Measurements from ENCODE around the gene GDA. TPM values are rescaled to one million over a fixed set of nuclear protein-coding genes. Genes with fewer than 3 reads are reported as not detected.
"Not testable (repeated sequence)": the region's sequence is repeated elsewhere in the genome, so short reads cannot be mapped to it uniquely, and the experiment has no call there.

Gene GDA
- total RNA-seq, 2 donors from 2014 or later: not detected

DNA sequence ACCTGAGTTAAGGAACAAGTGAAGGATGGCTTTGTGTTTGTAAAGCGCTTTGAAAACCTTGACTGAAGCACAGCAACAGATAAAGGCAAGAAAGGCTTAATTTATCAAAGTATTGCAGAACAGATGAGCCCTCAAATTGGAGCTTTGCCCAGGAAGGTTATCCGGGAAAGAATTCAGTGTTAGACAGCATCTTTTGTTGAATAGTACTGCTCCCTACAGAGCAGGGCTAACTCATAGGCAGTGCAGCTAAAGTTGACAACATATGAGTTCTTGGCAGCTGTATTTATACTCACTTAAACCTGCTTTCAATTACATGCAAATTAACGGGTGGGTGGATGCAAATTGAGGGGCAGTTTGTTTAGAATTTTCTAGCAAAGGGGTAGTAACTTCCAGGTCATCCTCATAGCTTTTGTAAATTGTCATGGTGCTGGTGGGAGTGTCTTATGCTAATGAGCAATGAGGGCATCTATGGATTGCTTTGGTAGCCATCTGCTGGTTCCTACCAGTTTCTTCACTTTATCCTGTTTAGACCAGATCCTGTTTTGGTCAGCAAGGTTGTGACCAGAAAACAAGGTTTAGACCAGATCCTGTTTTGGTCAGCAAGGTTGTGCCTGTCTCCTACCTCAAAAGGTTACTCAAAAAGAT lies 105.8 kb downstream of the GDA start:
- Mint-ChIP-seq H3K36me3 (no peaks in the 10 kb centered on the region), H3K4me3 (no peak overlapping the region), H3K27ac (no peak overlapping the region), H3K27me3 (peaks cover 7 to 20% of the 10 kb centered on the region in 2 donors), H3K9me3 (no peaks in the 10 kb centered on the region), H3K4me1 (ENCODE audit: low read depth in 2 of 2) (no peaks in the 10 kb centered on the region)
- no peak for ATAC-seq
- no peak for DNase-seq (ENCODE audit: low spot score)

DNA sequence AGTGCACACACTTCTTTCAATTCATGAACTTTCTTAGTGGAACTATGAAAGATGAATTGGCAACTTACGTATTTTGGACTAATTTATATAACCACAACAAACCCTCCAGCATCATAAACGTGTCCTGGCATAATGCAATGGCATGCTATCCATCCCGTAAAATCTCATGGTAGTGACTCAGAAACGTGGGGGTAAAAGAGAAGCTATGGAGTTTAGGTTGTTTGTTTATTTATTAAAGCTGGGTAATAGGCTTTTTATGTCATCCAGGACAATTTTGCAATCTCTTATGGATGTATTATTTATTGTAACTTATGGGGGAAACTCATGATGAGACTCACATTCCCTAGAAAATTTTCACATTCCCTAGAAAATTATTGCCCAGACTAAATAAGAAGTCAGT lies 106.3 kb downstream of the GDA start:
- ATAC-seq: no peak
- no peak for DNase-seq (ENCODE audit: low spot score)
- Mint-ChIP-seq H3K9me3 (no peaks in the 10 kb centered on the region), H3K36me3 (no peaks in the 10 kb centered on the region), H3K4me3 (no peak overlapping the region), H3K27me3 (peaks cover 4 to 17% of the 10 kb centered on the region in 2 donors), H3K27ac (no peak overlapping the region), H3K4me1 (ENCODE audit: low read depth in 2 of 2) (no peaks in the 10 kb centered on the region)

DNA sequence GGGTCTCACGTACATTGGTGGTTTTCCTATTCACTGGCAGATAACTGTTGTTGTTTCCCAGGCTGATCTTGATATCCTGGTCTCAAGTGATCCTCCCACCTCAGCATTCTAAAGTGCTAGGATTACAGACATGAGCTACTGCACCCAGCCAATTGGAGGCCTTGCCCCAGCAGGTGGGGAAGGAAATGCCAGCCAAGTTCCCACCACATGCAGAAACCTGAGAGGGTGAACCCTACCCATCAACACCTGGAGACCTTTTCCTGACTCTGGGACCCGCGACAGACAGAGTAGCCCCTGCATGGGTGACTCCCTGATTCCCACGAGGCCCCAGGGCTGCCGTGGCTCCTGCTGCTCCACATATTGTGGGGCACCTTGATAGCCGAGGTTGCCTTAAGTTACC lies 107.7 kb downstream of the GDA start:
- Mint-ChIP-seq H3K9me3 (no peaks in the 10 kb centered on the region), H3K27me3 (peaks cover 6 to 21% of the 10 kb centered on the region in 2 donors), H3K27ac (no peak overlapping the region), H3K4me3 (no peak overlapping the region), H3K36me3 (no peaks in the 10 kb centered on the region), H3K4me1 (ENCODE audit: low read depth in 2 of 2) (no peaks in the 10 kb centered on the region)
- ATAC-seq (no peak), DNase-seq (ENCODE audit: low spot score) (no peak)

DNA sequence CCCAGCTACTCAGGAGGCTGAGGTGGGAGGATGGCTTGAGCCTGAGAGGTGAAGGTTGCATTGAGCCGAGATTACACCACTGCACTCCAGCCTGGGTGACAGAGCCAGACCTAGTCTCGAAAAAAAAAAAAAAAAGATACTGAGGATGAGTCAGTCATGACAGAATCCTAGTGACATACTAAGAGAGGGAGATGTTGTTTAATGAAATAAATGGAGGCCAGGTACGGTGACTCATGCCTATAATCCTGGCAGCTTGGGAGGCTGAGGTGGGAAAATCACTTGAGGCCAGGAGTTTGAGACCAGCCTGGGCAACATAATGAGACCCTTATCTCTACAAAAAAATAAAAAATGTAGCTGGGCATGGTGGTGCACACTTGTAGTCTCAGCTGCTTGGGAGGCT lies 108.6 kb downstream of the GDA start:
- Mint-ChIP-seq H3K4me3 (no peak overlapping the region), H3K9me3 (no peaks in the 10 kb centered on the region), H3K27me3 (peaks cover 13 to 19% of the 10 kb centered on the region in 2 donors), H3K36me3 (no peaks in the 10 kb centered on the region), H3K27ac (no peak overlapping the region), H3K4me1 (ENCODE audit: low read depth in 2 of 2) (no peaks in the 10 kb centered on the region)
- ATAC-seq (no peak), DNase-seq (ENCODE audit: low spot score) (no peak)

DNA sequence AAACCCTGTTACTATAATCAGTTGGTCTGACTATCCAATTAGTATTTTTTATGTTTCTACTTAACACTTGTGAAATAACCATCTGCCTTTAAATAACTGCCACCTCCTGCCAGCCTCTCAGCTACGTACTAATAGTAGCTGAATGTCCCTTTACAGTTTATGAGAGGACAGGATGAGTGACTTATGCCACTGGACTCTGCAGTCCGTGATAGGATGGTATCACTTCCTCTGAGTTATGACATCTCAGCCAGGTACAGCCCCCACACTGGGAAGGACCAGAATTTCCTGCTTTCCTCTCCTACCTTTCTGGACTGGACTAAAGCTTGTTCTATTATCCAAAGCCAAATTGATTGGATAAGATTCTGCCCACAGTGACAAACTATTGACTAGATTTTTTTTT lies 112.8 kb downstream of the GDA start:
- Mint-ChIP-seq H3K27ac (no peak overlapping the region), H3K36me3 (no peaks in the 10 kb centered on the region), H3K27me3 (peaks cover 10 to 13% of the 10 kb centered on the region in 2 donors), H3K9me3 (no peaks in the 10 kb centered on the region), H3K4me1 (ENCODE audit: low read depth in 2 of 2) (no peaks in the 10 kb centered on the region), H3K4me3 (no peak overlapping the region)
- no peak for ATAC-seq
- DNase-seq (ENCODE audit: low spot score): no peak

DNA sequence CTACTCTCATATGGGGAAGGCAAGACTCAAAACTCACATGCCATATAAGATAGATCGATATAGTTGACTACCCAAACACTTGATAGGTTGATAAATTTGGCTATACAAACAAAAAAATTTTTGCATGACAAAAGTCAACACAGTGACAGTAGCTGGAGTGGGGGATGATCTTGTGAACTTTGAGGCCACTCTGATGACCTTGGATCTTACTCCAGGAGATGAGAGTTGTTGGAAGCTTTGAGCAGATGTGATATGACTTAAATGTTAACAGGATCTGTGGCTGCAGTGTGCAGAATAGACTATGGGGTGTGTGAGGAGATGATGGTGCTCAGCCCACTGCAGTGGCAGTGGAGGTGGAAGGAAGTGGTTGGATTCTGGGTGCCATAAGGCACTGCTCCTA lies 114.3 kb downstream of the GDA start:
- H3K4me1 Mint-ChIP-seq (ENCODE audit: low read depth in 2 of 2): no peaks in the 10 kb centered on the region
- no peak overlapping the region for H3K4me3 Mint-ChIP-seq
- no peak overlapping the region for H3K27ac Mint-ChIP-seq
- peaks cover 8 to 13% of the 10 kb centered on the region in 2 donors for H3K27me3 Mint-ChIP-seq
- no peaks in the 10 kb centered on the region for H3K36me3 Mint-ChIP-seq
- ATAC-seq: no peak
- no peak for DNase-seq (ENCODE audit: low spot score)
- H3K9me3 Mint-ChIP-seq: no peaks in the 10 kb centered on the region

DNA sequence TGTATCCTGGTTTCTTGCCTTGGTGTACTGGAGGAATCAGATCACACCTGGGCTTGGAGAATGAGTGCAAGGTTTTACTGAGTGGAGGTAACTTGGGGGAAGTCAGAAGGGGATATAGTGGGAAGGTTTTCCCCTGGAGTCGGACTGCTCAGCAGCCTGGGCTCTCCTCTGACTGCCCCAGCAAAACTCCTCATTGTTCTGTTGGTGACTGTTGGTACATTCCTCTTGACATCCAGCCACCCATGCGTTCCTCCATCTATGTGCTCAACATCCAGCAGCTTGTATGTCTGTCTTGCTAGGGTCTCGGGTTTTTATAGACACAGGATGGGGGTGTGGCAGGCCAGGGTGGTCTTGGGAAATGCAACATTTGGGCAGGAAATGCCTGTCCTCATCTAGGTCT lies 119.7 kb downstream of the GDA start:
- DNase-seq (ENCODE audit: low spot score): no peak
- no peak for ATAC-seq
- Mint-ChIP-seq H3K9me3 (no peaks in the 10 kb centered on the region), H3K27me3 (peaks cover 0 to 2% of the 10 kb centered on the region in 2 donors), H3K4me3 (no peak overlapping the region), H3K4me1 (ENCODE audit: low read depth in 2 of 2) (no peaks in the 10 kb centered on the region), H3K36me3 (no peaks in the 10 kb centered on the region), H3K27ac (no peak overlapping the region)

DNA sequence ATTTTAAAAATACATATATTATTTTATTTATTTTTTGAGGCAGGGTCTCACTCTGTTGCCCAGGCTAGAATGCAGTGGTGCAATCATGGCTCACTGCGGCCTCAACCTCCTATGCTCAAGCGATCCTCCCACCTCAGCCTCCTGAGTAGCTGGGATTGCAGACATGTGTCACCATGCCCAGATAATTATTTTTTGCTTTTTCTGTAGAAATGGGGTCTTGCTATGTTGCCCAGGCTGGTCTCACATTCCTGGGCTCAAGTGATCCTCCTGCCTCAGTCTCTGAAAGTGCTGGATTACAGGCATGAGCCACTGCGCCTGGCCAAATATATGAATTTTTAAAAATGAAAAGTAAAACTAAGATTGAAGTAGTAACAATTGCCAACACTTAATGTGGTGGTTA lies 121.1 kb downstream of the GDA start:
- H3K9me3 Mint-ChIP-seq; H3K27ac Mint-ChIP-seq; DNase-seq (ENCODE audit: low spot score); ATAC-seq; H3K36me3 Mint-ChIP-seq; H3K27me3 Mint-ChIP-seq; H3K4me1 Mint-ChIP-seq (ENCODE audit: low read depth in 2 of 2); H3K4me3 Mint-ChIP-seq: not testable (repeated sequence)

DNA sequence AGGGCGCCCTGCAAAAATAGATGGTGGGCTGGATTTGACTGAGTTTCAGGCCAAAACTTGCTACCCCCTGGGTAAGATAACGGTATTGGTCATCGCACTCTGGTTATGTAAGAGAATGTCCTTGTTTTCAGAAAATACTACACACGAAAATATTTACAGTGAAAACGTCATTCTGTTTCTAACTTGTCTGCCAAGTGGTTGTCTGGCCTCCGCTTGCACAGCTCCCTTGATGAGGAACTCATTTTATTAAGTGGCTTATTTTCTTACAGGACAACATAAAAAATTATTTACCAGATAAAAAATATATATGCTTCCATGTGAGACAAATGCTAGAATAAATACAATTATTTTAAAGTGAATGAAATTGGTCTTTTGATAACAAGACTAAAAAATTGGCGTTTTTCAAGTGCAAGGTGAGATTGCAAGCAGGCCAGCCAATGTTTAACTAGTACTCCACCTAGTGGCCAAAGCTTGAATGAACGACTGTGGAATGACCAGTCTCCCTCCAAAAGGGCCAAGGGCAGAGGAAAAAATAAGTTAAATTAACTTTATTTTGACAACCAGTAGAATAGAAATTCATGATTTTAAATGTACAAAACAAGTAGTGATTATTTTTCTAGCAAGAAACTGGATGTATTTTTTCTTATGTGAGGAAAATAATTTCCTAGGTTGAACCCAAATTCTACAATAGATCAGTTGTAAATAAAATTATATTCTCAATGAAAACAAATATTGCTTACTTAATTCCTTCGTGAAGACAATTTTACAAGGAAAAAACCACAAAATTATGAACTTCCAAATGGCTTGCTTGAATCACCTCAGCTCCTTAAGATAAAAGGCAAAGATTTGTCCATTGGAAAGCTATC lies 122.6 kb downstream of the GDA start:
- no peak overlapping the region for H3K4me3 Mint-ChIP-seq
- DNase-seq (ENCODE audit: low spot score) (no peak), ATAC-seq (no peak)
- no peaks in the 10 kb centered on the region for H3K9me3 Mint-ChIP-seq
- peaks cover 0 to 3% of the 10 kb centered on the region in 2 donors for H3K27me3 Mint-ChIP-seq
- H3K4me1 Mint-ChIP-seq (ENCODE audit: low read depth in 2 of 2): no peaks in the 10 kb centered on the region
- H3K36me3 Mint-ChIP-seq: no peaks in the 10 kb centered on the region
- H3K27ac Mint-ChIP-seq: no peak overlapping the region

DNA sequence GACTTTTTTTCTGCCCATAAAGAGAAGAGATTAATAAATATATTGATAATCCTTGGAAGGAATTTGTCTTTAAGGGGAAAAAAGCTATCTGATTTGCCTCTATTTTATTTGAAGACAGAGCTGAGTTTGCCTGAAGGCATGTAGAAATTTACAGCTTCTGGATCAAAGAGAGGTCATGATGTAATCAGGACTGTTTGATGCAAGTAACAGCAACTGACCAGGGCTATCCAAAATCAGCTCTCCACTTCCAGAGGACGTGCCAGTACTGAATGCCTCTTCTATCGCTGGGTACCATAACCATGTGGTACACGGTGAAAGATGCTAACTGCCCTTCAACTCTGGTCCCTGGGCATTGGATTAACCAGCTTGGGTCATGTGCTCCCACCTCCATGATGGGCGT lies 125.2 kb downstream of the GDA start:
- no peak overlapping the region for H3K27ac Mint-ChIP-seq
- ATAC-seq: no peak
- peaks cover 0 to 3% of the 10 kb centered on the region in 2 donors for H3K27me3 Mint-ChIP-seq
- no peak for DNase-seq (ENCODE audit: low spot score)
- no peaks in the 10 kb centered on the region for H3K4me1 Mint-ChIP-seq (ENCODE audit: low read depth in 2 of 2)
- H3K36me3 Mint-ChIP-seq: no peaks in the 10 kb centered on the region
- no peaks in the 10 kb centered on the region for H3K9me3 Mint-ChIP-seq
- no peak overlapping the region for H3K4me3 Mint-ChIP-seq

DNA sequence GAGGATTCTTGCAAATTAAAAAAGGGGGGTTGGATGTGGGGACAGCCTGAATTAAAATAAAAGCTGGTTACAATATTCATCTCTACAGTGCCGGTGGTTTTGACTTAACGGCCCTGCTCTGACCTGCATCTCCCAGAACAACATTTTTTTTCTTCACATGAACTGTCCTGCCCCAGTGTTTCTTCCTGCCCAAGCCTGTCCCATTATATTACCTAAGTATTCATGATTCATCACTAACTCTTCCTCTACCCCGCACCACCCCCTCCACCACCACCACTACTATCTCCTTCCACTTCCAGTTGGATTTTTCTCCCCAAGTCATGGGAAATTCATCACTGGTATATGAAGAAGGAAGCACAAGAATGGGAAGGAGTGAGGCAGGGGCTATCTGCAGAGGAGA lies 125.7 kb downstream of the GDA start:
- Mint-ChIP-seq H3K36me3 (no peaks in the 10 kb centered on the region), H3K27me3 (peaks cover 0 to 3% of the 10 kb centered on the region in 2 donors), H3K9me3 (no peaks in the 10 kb centered on the region), H3K4me1 (ENCODE audit: low read depth in 2 of 2) (no peaks in the 10 kb centered on the region), H3K27ac (no peak overlapping the region), H3K4me3 (no peak overlapping the region)
- DNase-seq (ENCODE audit: low spot score) (no peak), ATAC-seq (no peak)

DNA sequence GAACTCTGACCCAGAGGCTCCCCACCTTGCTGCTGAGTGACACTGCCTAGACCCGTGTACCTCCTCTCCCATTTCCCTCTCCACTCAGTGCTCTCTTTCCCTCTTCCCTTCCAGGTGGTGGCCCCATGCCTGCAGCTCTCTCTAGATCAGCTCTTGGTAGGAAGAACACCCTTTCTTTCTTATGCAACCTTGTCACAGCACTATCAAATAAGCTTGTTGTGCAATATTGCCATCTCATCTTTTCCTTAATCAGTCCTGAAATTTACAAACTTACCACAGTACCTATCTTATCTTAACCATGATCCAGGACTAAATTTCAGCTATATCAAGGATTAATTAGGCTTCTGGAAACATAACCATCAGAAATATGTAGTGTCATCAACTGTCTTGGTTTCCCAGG lies 127.2 kb downstream of the GDA start:
- ATAC-seq: no peak

DNA sequence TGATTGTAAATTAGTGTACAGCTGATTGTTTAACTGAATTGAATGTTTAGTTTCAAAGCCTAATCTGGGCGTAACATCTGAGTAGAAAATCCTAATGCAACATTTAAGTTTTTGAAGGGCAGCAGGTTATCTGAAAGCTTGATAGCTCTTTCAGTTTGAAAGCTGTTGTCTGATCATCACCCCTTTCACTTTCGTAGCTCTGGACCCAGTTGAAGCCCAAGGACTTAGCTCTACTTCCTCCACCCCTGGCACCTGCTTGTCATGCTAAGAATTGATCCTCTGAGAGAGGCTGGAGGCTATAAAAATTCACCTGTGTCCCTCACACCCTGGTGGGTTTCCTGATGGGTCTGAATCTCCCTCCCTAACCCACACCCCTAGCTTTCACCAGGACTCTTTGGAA lies 129.7 kb downstream of the GDA start:
- Mint-ChIP-seq H3K4me3 (no peak overlapping the region), H3K4me1 (ENCODE audit: low read depth in 2 of 2) (no peaks in the 10 kb centered on the region), H3K27ac (no peak overlapping the region), H3K36me3 (no peaks in the 10 kb centered on the region), H3K27me3 (peaks cover 0 to 3% of the 10 kb centered on the region in 2 donors), H3K9me3 (no peaks in the 10 kb centered on the region)
- ATAC-seq (no peak), DNase-seq (ENCODE audit: low spot score) (no peak)

More for the DNA sequence above, 127.2 kb downstream of the GDA start:
- Mint-ChIP-seq H3K4me3 (no peak overlapping the region), H3K9me3 (no peaks in the 10 kb centered on the region), H3K4me1 (ENCODE audit: low read depth in 2 of 2) (no peaks in the 10 kb centered on the region), H3K36me3 (no peaks in the 10 kb centered on the region), H3K27ac (no peak overlapping the region), H3K27me3 (peaks cover 0 to 3% of the 10 kb centered on the region in 2 donors)
- no peak for DNase-seq (ENCODE audit: low spot score)

DNA sequence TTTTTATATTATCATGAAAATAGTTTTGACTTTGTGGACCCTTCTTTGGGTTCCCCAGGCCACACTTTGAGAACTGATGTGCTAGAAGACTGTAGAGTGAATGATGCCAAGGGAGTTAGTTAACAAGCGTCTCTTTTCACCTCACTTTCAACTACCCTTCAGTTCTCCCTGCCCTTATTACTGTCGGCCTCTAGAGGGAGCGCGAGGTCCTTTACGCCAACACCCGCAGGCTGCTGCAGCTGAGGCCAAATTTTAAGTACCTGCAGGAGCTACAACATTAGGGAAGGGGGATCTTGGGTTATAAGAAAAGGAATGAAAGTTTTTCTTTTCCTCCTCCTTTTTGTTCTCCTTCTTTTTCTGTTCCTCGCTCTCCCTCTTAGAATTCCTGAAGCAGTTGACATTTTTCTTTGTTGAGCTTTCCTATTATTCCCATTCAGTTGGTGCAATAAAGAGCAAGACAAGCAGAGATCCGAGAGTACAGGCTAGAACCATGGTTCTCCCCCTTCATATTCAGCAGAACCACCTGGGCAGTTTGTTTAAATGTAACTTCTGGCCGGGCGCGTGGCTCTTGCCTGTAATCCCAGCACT lies 131.8 kb downstream of the GDA start:
- no peaks in the 10 kb centered on the region for H3K4me1 Mint-ChIP-seq (ENCODE audit: low read depth in 2 of 2)
- H3K9me3 Mint-ChIP-seq: no peaks in the 10 kb centered on the region
- H3K27ac Mint-ChIP-seq: no peak overlapping the region
- peak; percentile 82 to 88 for ATAC-seq
- H3K27me3 Mint-ChIP-seq: peaks cover 0 to 3% of the 10 kb centered on the region in 2 donors
- peak; percentile 80 for DNase-seq (ENCODE audit: low spot score)
- H3K36me3 Mint-ChIP-seq: no peaks in the 10 kb centered on the region
- no peak overlapping the region for H3K4me3 Mint-ChIP-seq

Measured in natural killer cell treated with Interleukin-12 subunit alpha and Interleukin-12 subunit beta and Interleukin-15 and Interleukin-18, amount 100 ng/mL, for 72 hours (primary cell).